ENCODE measurements around the gene PDE8A.

- TF ChIP-seq POLR2A (IDR thresholded peaks at IDR 0.05) (no peak), POLR2AphosphoS5 (IDR thresholded peaks at IDR 0.05) (no peak)
Observed at GRCh38 chr15:84985158-84985557, 3.5 kb downstream of the PDE8A start.

Measured in breast epithelium (tissue), 3 donors.